Stimulated activated CD8-positive, alpha-beta memory T cell treated with anti-CD3 and anti-CD28 coated beads, Interleukin-12 subunit alpha, Interleukin-12 subunit beta, amount 100 ng/mL, for 4 hours (primary cell): ENCODE measurements around the gene HEYL.
A peak's percentile ranks its signal among the peaks of the same experiment; 100 is the strongest.

Source experiments
- DNase-seq: peaks from one replicate; pipeline ENCODE4 v3.0.0-alpha.2; 2020; ENCODE audit warnings: low read depth

The HEYL gene

DNA sequence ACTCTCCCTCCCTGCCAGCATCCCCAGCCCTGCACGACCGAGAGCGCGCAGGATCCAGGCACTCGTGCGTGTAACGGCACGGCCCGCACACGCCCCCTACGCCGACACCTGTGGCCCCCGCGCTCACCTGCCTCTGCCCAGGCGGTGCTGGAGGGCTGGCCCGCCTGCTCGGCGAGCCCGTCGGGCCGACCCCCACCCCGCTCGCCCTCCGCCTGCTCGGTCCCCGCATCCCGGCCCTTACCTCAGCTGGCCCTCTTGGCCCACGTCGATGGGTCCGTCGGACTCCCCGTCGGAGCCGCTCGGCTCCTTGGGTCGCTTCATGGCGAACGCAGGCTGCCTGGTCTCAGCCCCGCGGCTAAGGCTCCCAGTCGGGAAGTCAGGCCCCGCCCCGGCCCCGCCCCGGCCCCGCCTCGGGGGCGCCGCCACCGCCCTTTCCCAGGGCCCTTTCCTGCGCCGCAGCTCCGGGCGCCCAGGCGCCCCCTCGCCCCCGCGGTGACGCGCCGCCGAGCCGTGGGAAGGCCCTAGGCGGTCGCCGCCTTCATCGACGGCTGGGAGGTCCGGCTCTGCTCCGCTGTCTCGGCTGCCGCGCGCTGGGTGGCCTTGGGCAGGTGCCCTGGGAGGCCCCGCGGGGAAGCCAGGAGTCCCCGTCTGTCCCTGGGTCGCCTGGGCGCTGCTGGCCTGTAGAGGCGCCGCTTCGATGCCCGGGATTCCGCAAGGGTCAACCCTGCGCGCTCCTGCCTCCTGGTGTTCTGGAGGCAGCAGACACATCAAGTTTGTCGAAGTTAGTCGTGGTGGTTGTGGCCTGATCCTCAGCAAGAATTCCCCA is at the start of gene HEYL:
TSS of gene HEYL (minus strand) at position 339 of the 826 bp plus-strand sequence. CDS start at position 321, 18 bp downstream.
- peak; percentile 65 for DNase-seq

DNA sequence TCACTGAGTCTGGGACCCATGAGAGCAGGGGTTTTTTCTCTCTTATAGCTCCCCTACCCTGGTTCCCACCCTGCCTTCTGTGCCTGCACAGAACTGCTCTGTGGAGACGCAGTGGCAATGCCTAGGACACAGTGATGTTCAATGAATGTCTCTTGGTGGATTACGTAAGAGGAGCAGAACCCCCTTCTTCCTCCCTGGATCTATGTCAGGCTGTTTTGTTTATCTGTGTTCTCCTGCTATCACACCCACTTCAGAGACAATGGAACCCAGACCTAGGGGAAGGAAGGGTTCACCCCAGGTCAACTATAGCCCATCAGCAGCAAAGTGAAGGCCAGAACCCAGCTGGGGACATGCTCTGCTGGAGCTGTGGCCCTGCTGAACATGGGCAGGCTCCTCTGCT is 49.8 kb upstream of the HEYL start:
- DNase-seq: no peak

DNA sequence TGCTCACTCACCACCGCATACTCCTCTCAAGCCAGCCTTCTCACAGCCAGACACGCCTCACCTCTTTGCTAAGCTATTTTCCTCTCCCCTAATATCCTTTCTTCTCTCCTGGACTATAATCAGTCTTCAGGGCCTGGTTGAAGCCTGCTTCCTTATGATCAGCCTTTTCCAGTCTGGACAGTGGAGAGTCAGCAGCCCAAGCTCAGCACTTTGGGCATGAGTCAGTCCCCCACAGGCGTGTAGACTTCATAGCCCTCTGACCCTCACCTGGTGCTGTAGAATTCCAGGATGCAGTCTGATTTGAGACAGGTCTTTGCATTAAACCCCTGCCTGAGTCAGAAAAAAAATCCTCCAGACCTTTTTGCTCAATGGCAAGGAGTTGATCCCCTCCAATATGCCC is 49.3 kb upstream of the HEYL start:
- DNase-seq: no peak

- no peak for DNase-seq
Observed at GRCh38 chr1:39687243-39687642, 47.8 kb upstream of the HEYL start.

GRCh38 chr1:39685071-39685470 is 45.6 kb upstream of the HEYL start:
- DNase-seq: no peak

DNA sequence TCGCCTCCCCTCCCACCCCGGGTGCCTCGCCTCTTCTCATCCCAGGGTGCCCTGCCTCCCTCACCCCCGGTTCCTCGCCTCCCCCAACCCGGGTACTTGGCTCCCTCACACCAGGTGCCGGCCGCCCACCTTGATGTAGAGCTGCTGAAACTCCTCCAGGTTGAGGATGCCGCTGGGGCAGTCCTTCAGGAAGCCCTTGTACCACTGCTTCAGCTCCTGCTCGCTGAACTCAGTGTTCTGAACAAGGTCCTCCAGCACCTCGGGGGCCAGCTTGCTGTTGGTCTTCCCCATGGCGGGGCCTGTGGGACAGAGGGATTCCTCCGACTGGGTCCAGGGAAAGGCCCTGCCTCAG is 44.8 kb upstream of the HEYL start:
- DNase-seq: no peak

DNA sequence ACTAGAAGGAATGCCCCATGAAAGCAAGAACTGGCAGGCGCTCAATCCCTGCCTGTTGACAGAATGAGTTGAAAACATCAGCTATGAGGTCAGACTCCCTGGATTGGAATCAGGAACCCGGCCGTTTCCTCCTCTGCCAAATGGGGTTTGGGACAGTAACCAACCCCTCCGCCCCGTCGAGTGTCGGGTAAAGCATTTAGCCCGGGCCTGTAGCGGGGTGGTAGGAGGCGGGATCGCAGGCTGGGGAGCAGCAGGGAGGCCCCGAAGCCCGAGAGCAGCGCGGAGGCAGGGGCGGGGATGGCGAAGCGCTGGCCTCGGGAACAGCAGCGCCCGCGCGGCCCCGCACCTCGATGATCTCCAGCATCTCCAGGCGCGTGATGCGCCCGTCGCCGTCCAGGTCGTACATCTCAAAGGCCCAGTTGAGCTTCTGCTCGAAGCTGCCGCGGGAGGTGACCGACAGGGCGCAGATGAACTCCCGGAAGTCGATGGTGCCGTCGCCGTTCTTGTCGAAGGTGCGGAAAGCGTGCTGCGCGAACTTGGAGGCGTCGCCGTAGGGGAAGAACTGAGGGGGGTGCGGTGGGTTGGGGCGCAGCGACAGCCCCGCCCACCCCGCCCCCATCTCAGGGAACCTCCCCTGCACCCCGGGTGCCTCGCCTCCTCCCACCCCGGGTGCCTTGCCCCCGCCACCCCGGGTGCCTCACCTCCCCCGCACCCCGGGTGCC is 44.3 kb upstream of the HEYL start:
- no peak for DNase-seq

- no peak for DNase-seq
Observed at GRCh38 chr1:39681999-39682398, 42.6 kb upstream of the HEYL start.

DNA sequence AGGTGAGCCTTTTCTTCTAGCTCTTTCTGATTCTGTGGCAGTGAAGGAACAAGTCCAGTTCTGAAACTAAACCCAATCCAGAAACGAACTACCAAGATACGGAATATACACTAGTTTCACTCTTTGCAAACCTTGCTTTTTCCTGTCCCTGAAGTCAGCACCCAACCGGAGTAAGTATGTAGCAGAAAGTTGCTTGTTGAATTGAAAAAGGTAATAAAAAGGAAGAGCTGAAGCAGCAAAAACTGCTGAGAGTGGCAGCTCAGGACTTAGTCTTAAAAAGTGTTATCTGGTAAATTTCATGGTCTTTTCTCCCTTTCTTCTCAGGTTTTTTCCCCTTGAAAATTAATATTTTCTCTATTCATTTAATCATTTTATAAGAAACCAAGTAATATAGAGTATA is 41.9 kb upstream of the HEYL start:
- DNase-seq: no peak

DNA sequence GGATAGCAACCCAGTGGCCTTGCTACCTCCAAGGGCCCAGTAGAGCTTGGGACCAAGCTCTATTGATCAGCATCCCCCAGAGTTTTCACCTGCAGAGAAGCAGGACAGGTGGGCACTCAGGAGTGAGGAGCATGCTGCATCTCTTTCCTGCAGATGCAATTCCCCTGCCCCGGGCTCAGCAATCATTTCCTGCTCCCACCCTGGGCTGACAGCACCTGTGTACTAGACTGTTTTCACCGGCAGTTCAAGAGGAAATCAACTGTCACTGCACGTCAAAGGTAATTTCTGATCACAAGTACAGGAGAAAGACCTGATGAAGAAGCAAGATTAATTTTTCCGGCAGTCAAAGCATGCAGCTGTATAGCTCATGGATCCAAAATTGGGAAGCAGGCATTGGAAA is 41.3 kb upstream of the HEYL start:
- no peak for DNase-seq

GRCh38 chr1:39679821-39680220 is 40.4 kb upstream of the HEYL start:
- no peak for DNase-seq

DNA sequence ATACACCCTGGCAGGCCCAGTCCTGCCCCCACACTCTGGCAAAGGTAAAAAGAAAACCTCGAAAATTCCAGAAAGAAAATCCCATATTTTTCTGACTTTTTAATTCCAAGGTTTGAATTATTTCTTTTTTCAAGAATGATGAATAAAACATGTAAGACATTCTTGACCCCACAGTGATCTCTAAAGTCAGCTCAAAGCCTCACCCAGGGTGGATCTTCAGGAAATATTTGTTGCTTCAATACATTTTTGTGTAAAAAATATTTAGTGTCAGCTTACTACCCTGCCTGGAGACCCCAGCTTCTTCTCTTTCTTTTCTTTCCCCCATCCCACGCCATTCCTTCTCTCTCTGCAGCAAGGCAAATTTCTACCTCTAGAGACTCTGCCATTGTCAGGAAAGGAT is 39.4 kb upstream of the HEYL start:
- DNase-seq: no peak

GRCh38 chr1:39677645-39678044 is 38.2 kb upstream of the HEYL start:
- DNase-seq: no peak

- DNase-seq: no peak
Observed at GRCh38 chr1:39676948-39677548, 37.6 kb upstream of the HEYL start.

- no peak for DNase-seq
Observed at GRCh38 chr1:39675220-39675619, 35.8 kb upstream of the HEYL start.

DNA sequence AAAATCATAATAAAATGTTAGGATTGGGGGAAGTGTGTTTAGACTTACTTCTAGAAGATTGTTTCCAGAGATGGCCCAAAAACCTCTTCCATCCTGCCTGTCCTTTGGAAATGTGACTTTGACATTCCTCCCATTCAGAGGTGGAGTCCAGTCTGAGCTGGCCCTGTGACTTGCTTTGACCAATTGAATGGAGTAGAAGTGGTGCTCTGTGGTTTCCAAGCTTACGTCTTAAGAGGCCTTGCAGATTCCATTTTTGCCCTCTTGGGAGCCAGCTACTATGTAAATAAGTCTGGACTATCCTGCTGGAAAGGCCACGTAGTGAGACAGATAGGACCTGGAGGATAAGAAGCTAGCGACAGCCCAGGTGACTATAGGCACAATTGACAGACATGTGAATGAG is 33.8 kb upstream of the HEYL start:
- DNase-seq: no peak

GRCh38 chr1:39672551-39672947 is 33.1 kb upstream of the HEYL start:
- no peak for DNase-seq

- no peak for DNase-seq
Observed at GRCh38 chr1:39671793-39672550, 32.5 kb upstream of the HEYL start, which contains the start of gene NT5C1A. Gene NT5C1A (minus strand): TSS chr1:39672107. CDS start chr1:39672038, 69 bp downstream.

GRCh38 chr1:39671433-39671792 is 32.0 kb upstream of the HEYL start:
- DNase-seq: no peak

DNA sequence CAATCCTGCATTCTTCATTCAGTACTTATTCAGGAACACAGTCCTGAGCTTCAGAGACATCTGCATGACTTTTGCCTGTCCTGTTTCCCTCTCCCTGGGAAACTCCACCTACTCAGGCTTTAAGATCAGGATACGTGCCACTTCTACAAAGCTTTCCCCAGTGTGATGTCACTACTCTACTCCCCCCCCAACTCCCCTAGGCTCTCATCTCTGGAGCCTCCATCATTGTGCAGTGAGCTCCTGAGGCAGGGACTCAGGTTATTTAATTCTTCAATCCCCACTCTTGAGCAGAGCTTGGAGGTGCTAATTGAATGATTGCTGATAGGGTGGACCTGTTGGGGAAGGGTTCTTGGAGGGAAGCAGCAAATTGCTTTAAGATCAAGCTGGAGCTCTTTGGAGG is 31.2 kb upstream of the HEYL start:
- DNase-seq: no peak

DNA sequence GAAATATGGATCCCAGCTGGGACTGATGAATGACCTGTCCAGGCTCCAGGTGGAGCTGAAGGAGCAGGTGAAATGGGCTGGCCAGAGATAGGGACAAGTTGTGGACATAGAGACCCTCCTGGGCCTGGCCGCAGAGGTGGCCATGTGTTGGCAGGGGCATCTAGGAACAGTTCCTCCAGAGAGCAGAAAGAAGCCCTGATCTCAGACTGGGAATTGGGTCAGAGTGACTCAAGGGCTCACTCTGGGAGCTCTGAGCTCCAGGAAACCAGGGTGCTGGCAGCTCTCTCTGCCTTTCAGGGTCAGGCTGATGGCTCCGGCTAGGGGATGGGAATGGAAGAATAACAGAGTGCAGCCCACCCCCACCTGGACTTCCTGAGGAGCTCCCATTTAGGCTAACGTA is 29.5 kb upstream of the HEYL start:
- no peak for DNase-seq

- no peak for DNase-seq
Observed at GRCh38 chr1:39668111-39668510, 28.7 kb upstream of the HEYL start.

GRCh38 chr1:39666772-39667171 is 27.3 kb upstream of the HEYL start:
- DNase-seq: no peak
